Activated CD4-positive, alpha-beta T cell treated with anti-CD3 and anti-CD28 coated beads, Interleukin-2, amount 10 ng/mL, durations not matched to agents 24 days and 14 days (primary cell): ENCODE data around the gene FOXA2. TPM values are rescaled to one million over a fixed set of nuclear protein-coding genes. Genes with fewer than 3 reads are reported as not detected.
"Not testable (repeated sequence)": the region's sequence is repeated elsewhere in the genome, so short reads cannot be mapped to it uniquely, and the experiment has no call there.

ENCODE experiments used
- DNase-seq: peaks from one replicate; pipeline ENCODE4 v3.0.0; 2022
- H3K27ac Mint-ChIP-seq: one replicate; pipeline ENCODE4 v1.8.0; 2022; ENCODE audit warnings: mild to moderate bottlenecking, mixed read lengths
- H3K27me3 Mint-ChIP-seq: one replicate; pipeline ENCODE4 v1.8.0; 2022; ENCODE audit warnings: mixed read lengths
- H3K36me3 Mint-ChIP-seq: one replicate; pipeline ENCODE4 v1.8.0; 2022; ENCODE audit warnings: low read depth, mild to moderate bottlenecking, mixed read lengths
- H3K4me1 Mint-ChIP-seq: one replicate; pipeline ENCODE4 v1.8.0; 2021; ENCODE audit warnings: mixed read lengths
- H3K4me3 Mint-ChIP-seq: one replicate; pipeline ENCODE4 v1.8.0; 2022; ENCODE audit warnings: mild to moderate bottlenecking, moderate library complexity, mixed read lengths
- H3K9me3 Mint-ChIP-seq: one replicate; pipeline ENCODE4 v1.8.0; 2021; ENCODE audit warnings: mixed read lengths
- intact Hi-C: fragments of 100-400 bp; cut with micrococcal nuclease; formaldehyde crosslinking; loops from one replicate; pipeline ENCODE4 v1.15.1; 2023
- total RNA-seq: library from RNA; stranded (reverse); gene quantifications from 2 replicates; pipeline ENCODE4 v1.2.3, GENCODE V29; 2022

FOXA2 gene
- total RNA-seq, 1 donor from 2014 or later: not detected

GRCh38 chr20:22601361-22602141 is 17.2 kb upstream of the FOXA2 start:
- DNase-seq: no peak
- Mint-ChIP-seq H3K27me3 (no peaks in the 10 kb centered on the region), H3K27ac (no peak overlapping the region), H3K36me3 (no peaks in the 10 kb centered on the region), H3K9me3 (no peaks in the 10 kb centered on the region), H3K4me3 (no peak overlapping the region), H3K4me1 (no peaks in the 10 kb centered on the region)
- intact Hi-C loops: no loop called here

- H3K36me3 Mint-ChIP-seq, H3K4me3 Mint-ChIP-seq, H3K27me3 Mint-ChIP-seq, H3K27ac Mint-ChIP-seq, H3K9me3 Mint-ChIP-seq, H3K4me1 Mint-ChIP-seq, DNase-seq, intact Hi-C loops: not testable (repeated sequence)
Observed at GRCh38 chr20:22599258-22599657, 14.9 kb upstream of the FOXA2 start.

- no peaks in the 10 kb centered on the region for H3K9me3 Mint-ChIP-seq
- no peaks in the 10 kb centered on the region for H3K36me3 Mint-ChIP-seq
- peaks cover 2% of the 10 kb centered on the region for H3K27me3 Mint-ChIP-seq
- H3K4me3 Mint-ChIP-seq: no peak overlapping the region
- no peaks in the 10 kb centered on the region for H3K4me1 Mint-ChIP-seq
- intact Hi-C loops: no loop called here
- no peak overlapping the region for H3K27ac Mint-ChIP-seq
- no peak for DNase-seq
Observed at GRCh38 chr20:22597303-22597702, 12.9 kb upstream of the FOXA2 start.

GRCh38 chr20:22590662-22591061 is 6.3 kb upstream of the FOXA2 start:
- no peaks in the 10 kb centered on the region for H3K4me1 Mint-ChIP-seq
- no peaks in the 10 kb centered on the region for H3K9me3 Mint-ChIP-seq
- peaks cover 37% of the 10 kb centered on the region for H3K27me3 Mint-ChIP-seq
- intact Hi-C loops: no loop called here
- no peak for DNase-seq
- H3K36me3 Mint-ChIP-seq: no peaks in the 10 kb centered on the region
- H3K27ac Mint-ChIP-seq: no peak overlapping the region
- H3K4me3 Mint-ChIP-seq: no peak overlapping the region

GRCh38 chr20:22586645-22587310 is 2.4 kb upstream of the FOXA2 start:
- Mint-ChIP-seq H3K9me3 (no peaks in the 10 kb centered on the region), H3K4me3 (no peak overlapping the region), H3K27me3 (peaks cover 55% of the 10 kb centered on the region), H3K4me1 (no peaks in the 10 kb centered on the region), H3K36me3 (peaks cover 1% of the 10 kb centered on the region), H3K27ac (no peak overlapping the region)
- intact Hi-C loops: loop anchor here (5.0 kb wide), 1 partner anchor 254 kb away; no protein-coding TSS in a partner anchor
- peak; percentile 68 for DNase-seq

- Mint-ChIP-seq H3K27ac (no peak overlapping the region), H3K9me3 (no peaks in the 10 kb centered on the region), H3K27me3 (peaks cover 61% of the 10 kb centered on the region), H3K36me3 (peaks cover 1% of the 10 kb centered on the region), H3K4me1 (no peaks in the 10 kb centered on the region), H3K4me3 (no peak overlapping the region)
- no peak for DNase-seq
- intact Hi-C loops: loop anchor here (5.0 kb wide), 1 partner anchor 254 kb away; no protein-coding TSS in a partner anchor
Observed at GRCh38 chr20:22585786-22586493, 1.6 kb upstream of the FOXA2 start.

- no peaks in the 10 kb centered on the region for H3K9me3 Mint-ChIP-seq
- H3K4me1 Mint-ChIP-seq: no peaks in the 10 kb centered on the region
- no peak overlapping the region for H3K27ac Mint-ChIP-seq
- no peak overlapping the region for H3K4me3 Mint-ChIP-seq
- H3K36me3 Mint-ChIP-seq: peaks cover 1% of the 10 kb centered on the region
- intact Hi-C loops: loop anchor here (5.0 kb wide), 3 partner anchors 253 to 1068 kb away; no protein-coding TSS in a partner anchor
- peaks cover 66% of the 10 kb centered on the region for H3K27me3 Mint-ChIP-seq
- no peak for DNase-seq
Observed at GRCh38 chr20:22584922-22585785, 782 bp upstream of the FOXA2 start.

GRCh38 chr20:22583773-22584521 is 425 bp downstream of the FOXA2 start:
- Mint-ChIP-seq H3K4me1 (no peaks in the 10 kb centered on the region), H3K36me3 (peaks cover 1% of the 10 kb centered on the region), H3K27me3 (peaks cover 66% of the 10 kb centered on the region), H3K27ac (no peak overlapping the region), H3K9me3 (no peaks in the 10 kb centered on the region), H3K4me3 (no peak overlapping the region)
- no peak for DNase-seq
- intact Hi-C loops: loop anchor here (5.0 kb wide), 2 partner anchors 882 to 1067 kb away; no protein-coding TSS in a partner anchor

- Mint-ChIP-seq H3K4me1 (no peaks in the 10 kb centered on the region), H3K9me3 (peaks cover 4% of the 10 kb centered on the region), H3K4me3 (no peak overlapping the region), H3K27me3 (peaks cover 69% of the 10 kb centered on the region), H3K27ac (peak overlapping the region; percentile 41), H3K36me3 (peaks cover 1% of the 10 kb centered on the region)
- DNase-seq: no peak
- intact Hi-C loops: loop anchor here (5.0 kb wide), 2 partner anchors 881 to 1066 kb away; no protein-coding TSS in a partner anchor
Observed at GRCh38 chr20:22582964-22583772, 1.2 kb downstream of the FOXA2 start.

- no peak for DNase-seq
- Mint-ChIP-seq H3K4me3 (no peak overlapping the region), H3K9me3 (peaks cover 9% of the 10 kb centered on the region), H3K27me3 (peaks cover 73% of the 10 kb centered on the region), H3K4me1 (no peaks in the 10 kb centered on the region), H3K36me3 (peaks cover 5% of the 10 kb centered on the region), H3K27ac (no peak overlapping the region)
- intact Hi-C loops: loop anchor here (5.0 kb wide), 2 partner anchors 880 to 1065 kb away; no protein-coding TSS in a partner anchor
Observed at GRCh38 chr20:22582386-22582963, 1.9 kb downstream of the FOXA2 start.

- DNase-seq: no peak
- Mint-ChIP-seq H3K27me3 (peaks cover 72% of the 10 kb centered on the region), H3K4me1 (no peaks in the 10 kb centered on the region), H3K9me3 (peaks cover 9% of the 10 kb centered on the region), H3K27ac (peak overlapping the region; percentile 17), H3K4me3 (peak overlapping the region; percentile 20), H3K36me3 (peaks cover 5% of the 10 kb centered on the region)
- intact Hi-C loops: loop anchor here (5.0 kb wide), 2 partner anchors 879 to 1064 kb away; no protein-coding TSS in a partner anchor
Observed at GRCh38 chr20:22581437-22582385, 2.7 kb downstream of the FOXA2 start.
